Measurements from ENCODE around the gene IFIT1.

DNA sequence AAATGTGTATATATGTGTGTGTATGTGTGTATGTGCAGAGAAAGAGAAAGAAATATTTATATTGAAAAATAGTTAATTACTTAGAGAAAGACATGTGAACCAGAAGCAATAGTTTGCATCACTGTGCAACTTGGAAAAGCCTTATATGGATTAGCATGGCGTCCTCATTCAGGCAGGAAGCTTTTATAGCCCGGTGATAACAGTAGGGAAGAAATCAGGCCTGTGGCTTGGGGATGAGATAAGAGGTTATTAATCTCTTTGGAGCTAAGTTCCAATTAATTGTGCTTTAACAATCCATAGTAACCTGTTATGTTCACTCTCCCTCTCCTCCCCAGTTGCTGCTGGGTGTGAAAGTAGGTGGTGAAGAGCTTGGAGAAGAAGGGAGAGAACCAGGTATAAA is 58.5 kb downstream of the IFIT1 start:
- no peak for TF ChIP-seq EZH2 (IDR thresholded peaks at IDR 0.05; ENCODE audit: borderline replicate concordance, low read length)
- TF ChIP-seq, protein P1, sequence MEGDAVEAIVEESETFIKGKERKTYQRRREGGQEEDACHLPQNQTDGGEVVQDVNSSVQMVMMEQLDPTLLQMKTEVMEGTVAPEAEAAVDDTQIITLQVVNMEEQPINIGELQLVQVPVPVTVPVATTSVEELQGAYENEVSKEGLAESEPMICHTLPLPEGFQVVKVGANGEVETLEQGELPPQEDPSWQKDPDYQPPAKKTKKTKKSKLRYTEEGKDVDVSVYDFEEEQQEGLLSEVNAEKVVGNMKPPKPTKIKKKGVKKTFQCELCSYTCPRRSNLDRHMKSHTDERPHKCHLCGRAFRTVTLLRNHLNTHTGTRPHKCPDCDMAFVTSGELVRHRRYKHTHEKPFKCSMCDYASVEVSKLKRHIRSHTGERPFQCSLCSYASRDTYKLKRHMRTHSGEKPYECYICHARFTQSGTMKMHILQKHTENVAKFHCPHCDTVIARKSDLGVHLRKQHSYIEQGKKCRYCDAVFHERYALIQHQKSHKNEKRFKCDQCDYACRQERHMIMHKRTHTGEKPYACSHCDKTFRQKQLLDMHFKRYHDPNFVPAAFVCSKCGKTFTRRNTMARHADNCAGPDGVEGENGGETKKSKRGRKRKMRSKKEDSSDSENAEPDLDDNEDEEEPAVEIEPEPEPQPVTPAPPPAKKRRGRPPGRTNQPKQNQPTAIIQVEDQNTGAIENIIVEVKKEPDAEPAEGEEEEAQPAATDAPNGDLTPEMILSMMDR (conservative IDR thresholded peaks at IDR 0.05 in 1 of 2, IDR thresholded peaks at IDR 0.05 in 1 of 2; ENCODE audit: extremely low read depth in 1 of 2, insufficient read depth in 1 of 2, low read depth in 1 of 2, low read length in 2 of 2), result no peak
